GM03348 (cell line): Measurements from ENCODE around the gene ARHGEF7.
"Not testable (repeated sequence)": the region's sequence is repeated elsewhere in the genome, so short reads cannot be mapped to it uniquely, and the experiment has no call there.

Experiments used
- DNase-seq: peaks from one replicate; pipeline ENCODE4 v3.0.0; 2012; ENCODE audit warnings: low spot score

The ARHGEF7 gene

GRCh38 chr13:111115061-111115964 lies at the start of gene ARHGEF7:
TSS of gene ARHGEF7 (plus strand) at chr13:111115310. CDS start at chr13:111115527, 217 bp downstream.
- peak; percentile 61 for DNase-seq

GRCh38 chr13:111065698-111066097 lies 49.4 kb upstream of the ARHGEF7 start:
- DNase-seq: no peak

- no peak for DNase-seq
These were observed 48.6 kb upstream of the ARHGEF7 start for GRCh38 chr13:111066544-111066943.

- DNase-seq: no peak
These were observed 47.1 kb upstream of the ARHGEF7 start for GRCh38 chr13:111068009-111068350.

- DNase-seq: not testable (repeated sequence)
These were observed 44.0 kb upstream of the ARHGEF7 start for GRCh38 chr13:111071120-111071519.

- DNase-seq: not testable (repeated sequence)
These were observed 43.6 kb upstream of the ARHGEF7 start for GRCh38 chr13:111071526-111071925.

GRCh38 chr13:111074826-111075225 lies 40.3 kb upstream of the ARHGEF7 start:
- DNase-seq: no peak

- DNase-seq: no peak
These were observed 38.7 kb upstream of the ARHGEF7 start for GRCh38 chr13:111076155-111077013.

- DNase-seq: no peak
These were observed 35.7 kb upstream of the ARHGEF7 start for GRCh38 chr13:111079375-111079774.

GRCh38 chr13:111080642-111081041 lies 34.5 kb upstream of the ARHGEF7 start:
- DNase-seq: no peak

- DNase-seq: no peak
These were observed 32.9 kb upstream of the ARHGEF7 start for GRCh38 chr13:111082240-111082639.

GRCh38 chr13:111082769-111083168 lies 32.3 kb upstream of the ARHGEF7 start:
- not testable (repeated sequence) for DNase-seq

- DNase-seq: not testable (repeated sequence)
These were observed 31.4 kb upstream of the ARHGEF7 start for GRCh38 chr13:111083693-111084092.

- DNase-seq: no peak
These were observed 24.9 kb upstream of the ARHGEF7 start for GRCh38 chr13:111090169-111090568.

GRCh38 chr13:111092685-111093084 lies 22.4 kb upstream of the ARHGEF7 start:
- DNase-seq: no peak

- DNase-seq: no peak
These were observed 22.0 kb upstream of the ARHGEF7 start for GRCh38 chr13:111093136-111093535.

- DNase-seq: no peak
These were observed 21.5 kb upstream of the ARHGEF7 start for GRCh38 chr13:111093634-111094033.

- no peak for DNase-seq
These were observed 19.9 kb upstream of the ARHGEF7 start for GRCh38 chr13:111095031-111095840.

- no peak for DNase-seq
These were observed 19.1 kb upstream of the ARHGEF7 start for GRCh38 chr13:111095911-111096501.

- DNase-seq: no peak
These were observed 15.8 kb upstream of the ARHGEF7 start for GRCh38 chr13:111099290-111099689.

GRCh38 chr13:111110054-111110453 lies 5.1 kb upstream of the ARHGEF7 start:
- DNase-seq: no peak
